ENCODE measurements around the gene HOPX. TPM values are rescaled to one million over a fixed set of nuclear protein-coding genes. Genes with fewer than 3 reads are reported as not detected.

The HOPX gene
- total and polyA plus RNA-seq, 2 of the 4 experiments (the other 2 are of a cell fraction) = 1.3 to 1.7 TPM

- TF ChIP-seq USF2 (IDR thresholded peaks at IDR 0.05; ENCODE audit: low read depth, low read length) = no peak
Measured at GRCh38 chr4:56640621-56641493, 40.2 kb downstream of the HOPX start (continued).

- DNase-seq = no peak
- no peak overlapping the region for H3K4ac ChIP-seq (ENCODE audit: low read depth, low read length)
- 0 out of 3 replicates have a peak overlapping the region, but pooled peaks have one; percentile 15 for H2BK15ac ChIP-seq (ENCODE audit: low read depth, low read length)
- H4K8ac ChIP-seq (ENCODE audit: low read depth in 2 of 2, low read length in 2 of 2) = no peak overlapping the region
- no peaks in the 10 kb centered on the region for H3K36me3 ChIP-seq (ENCODE audit: control insufficient read depth, insufficient read depth, low read length)
- no peak overlapping the region; the same call in 1 of the 2 replicates for H2BK120ac ChIP-seq (ENCODE audit: low read depth, low read length)
- TF ChIP-seq SMC3 (IDR thresholded peaks at IDR 0.05; ENCODE audit: low read depth, low read length) (no peak), NFE2L2 (IDR thresholded peaks at IDR 0.05; ENCODE audit: low read depth, low read length) (no peak), MXI1 (IDR thresholded peaks at IDR 0.05; ENCODE audit: borderline replicate concordance, low read depth, low read length) (no peak), FOS (IDR thresholded peaks at IDR 0.05; ENCODE audit: low read depth, low read length) (no peak), BHLHE40 (IDR thresholded peaks at IDR 0.05; ENCODE audit: low read depth, low read length) (no peak), CEBPB (IDR thresholded peaks at IDR 0.05; ENCODE audit: low read depth, low read length) (no peak), MAZ (IDR thresholded peaks at IDR 0.05; ENCODE audit: borderline replicate concordance, low read depth, low read length) (no peak), RCOR1 (IDR thresholded peaks at IDR 0.05; ENCODE audit: insufficient replicate concordance, low read length) (no peak), USF2 (IDR thresholded peaks at IDR 0.05; ENCODE audit: low read depth, low read length) (no peak), RFX5 (IDR thresholded peaks at IDR 0.05; ENCODE audit: low read depth, low read length) (no peak)
- H3K9me3 ChIP-seq (ENCODE audit: control insufficient read depth, insufficient read depth, low read length) = no peaks in the 10 kb centered on the region
- H3K9me1 ChIP-seq (ENCODE audit: insufficient read depth, low read length) = peaks cover 8% of the 10 kb centered on the region
- no peak overlapping the region for H4K5ac ChIP-seq (ENCODE audit: low read depth, low read length)
- ChIA-PET CTCF (interaction anchor here (0.6 kb wide), 1 partner anchor 210 kb away, joined by 6 read pairs; no protein-coding TSS in a partner anchor), POLR2A (ENCODE audit: unreplicated experiment) (no interaction called here)
- in situ Hi-C loops (cut with MboI; ENCODE audit: low sequenced_read_pairs) (no loop called here), dilution Hi-C loops (cut with HindIII; ENCODE audit: low sequenced_read_pairs, unreplicated experiment) (no loop called here), intact Hi-C loops (cut with micrococcal nuclease) (no loop called here)
- H3K4me2 ChIP-seq (ENCODE audit: low read depth, low read length) = no peak overlapping the region
- H3K27me3 ChIP-seq (ENCODE audit: control insufficient read depth, insufficient read depth, low read length) = no peaks in the 10 kb centered on the region
- H4K91ac ChIP-seq (ENCODE audit: insufficient read depth, low read depth, low read length) = no peak overlapping the region; the same call in 1 of the 2 replicates
- no peak overlapping the region for H3K14ac ChIP-seq (replicated peaks; ENCODE audit: low read depth, low read length)
- no TSS peak for BruUV-seq (replicated peaks)
- H2AK5ac ChIP-seq (ENCODE audit: low read depth, low read length) = no peak overlapping the region
- no peak overlapping the region for H2AFZ ChIP-seq (replicated peaks; ENCODE audit: low read length, poor library complexity)
- H2BK5ac ChIP-seq (ENCODE audit: low read depth, low read length, poor library complexity, severe bottlenecking) = no peak overlapping the region
- no peak overlapping the region for H3K23ac ChIP-seq (ENCODE audit: low read depth, low read length)
- H2AK9ac ChIP-seq (replicated peaks; ENCODE audit: low read depth, low read length, poor library complexity) = no peak overlapping the region
- H3K56ac ChIP-seq (ENCODE audit: extremely low read depth, insufficient read depth, low read length) = no peak overlapping the region
- peak overlapping the region; percentile 10; the same call in 1 of the 2 replicates for H2BK20ac ChIP-seq (ENCODE audit: low read depth, low read length)
- H3K9ac ChIP-seq (ENCODE audit: low read depth, low read length) = no peak overlapping the region
- ATAC-seq (ENCODE audit: low read depth) = no peak
- H3K18ac ChIP-seq (ENCODE audit: low read depth, low read length) = no peak overlapping the region
- H3K79me1 ChIP-seq (ENCODE audit: low read depth in 1 of 2, low read length in 2 of 2) = 0 out of 4 replicates have a peak, but pooled peaks cover 0 to 5% of the 10 kb centered on the region in 2 experiments
- peaks cover 14% of the 10 kb centered on the region for H3K4me1 ChIP-seq (ENCODE audit: control insufficient read depth, insufficient read depth, low read length)
- no peak overlapping the region for H3K27ac ChIP-seq (ENCODE audit: insufficient read depth, low read length)
- H4K20me1 ChIP-seq (ENCODE audit: insufficient read depth, low read length) = peaks cover 4% of the 10 kb centered on the region; the same call in 1 of the 2 replicates
- no peak overlapping the region for H3K4me3 ChIP-seq (ENCODE audit: insufficient read depth, low read depth, low read length)
Measured at GRCh38 chr4:56637791-56638190, 43.3 kb downstream of the HOPX start.
